Measurements from ENCODE around the gene TRPV2.

Gene TRPV2

GRCh38 chr17:16462070-16462864 is 46.9 kb downstream of the TRPV2 start:
- WGBS (ENCODE audit: insufficient coverage) = 97% methylated on average over 18 of the region's 20 CpGs
- CTCF ChIA-PET = interaction anchor here (1.5 to 3.0 kb wide), 3 partner anchors 9 to 47 kb away, joined by 6 to 22 read pairs (median 7); no protein-coding TSS in a partner anchor
- H3K9me3 ChIP-seq (ENCODE audit: control extremely low read depth in 1 of 5, control insufficient read depth in 4 of 5, insufficient read depth in 2 of 5, low read depth in 1 of 5, low read length in 4 of 5) = no peaks in the 10 kb centered on the region
- H3K4me3 ChIP-seq (ENCODE audit: control insufficient read depth in 1 of 7, extremely low read depth in 1 of 7, insufficient read depth in 4 of 7, low read depth in 2 of 7, low read length in 6 of 7) = no peak overlapping the region
- H3K27ac ChIP-seq (ENCODE audit: insufficient read depth in 1 of 2, low read depth in 1 of 2, low read length in 2 of 2, poor library complexity in 1 of 2, severe bottlenecking in 2 of 2) = no peak overlapping the region
- H3K4me1 ChIP-seq (ENCODE audit: control extremely low read depth in 1 of 4, control insufficient read depth in 4 of 4, insufficient read depth in 4 of 4, low read length in 3 of 4) = no peaks in the 10 kb centered on the region
- DNase-seq = no peak
- POLR2A ChIA-PET = no interaction called here
- H3K36me3 ChIP-seq (ENCODE audit: control insufficient read depth in 4 of 4, insufficient read depth in 4 of 4, low read length in 3 of 4) = peaks cover 0 to 27% (median 9%) of the 10 kb centered on the region in 4 experiments
- H3K27me3 ChIP-seq (replicated peaks in 2 of 5; ENCODE audit: control insufficient read depth in 4 of 5, insufficient read depth in 5 of 5, low read length in 4 of 5) = no peaks in the 10 kb centered on the region

GRCh38 chr17:16463358-16464302 is 48.3 kb downstream of the TRPV2 start:
- WGBS (ENCODE audit: insufficient coverage) = 97% methylated on average over 7 of the region's 13 CpGs
- Histone ChIP-seq H3K27ac (ENCODE audit: insufficient read depth in 1 of 2, low read depth in 1 of 2, low read length in 2 of 2, poor library complexity in 1 of 2, severe bottlenecking in 2 of 2) (no peak overlapping the region), H3K27me3 (replicated peaks in 2 of 5; ENCODE audit: control insufficient read depth in 4 of 5, insufficient read depth in 5 of 5, low read length in 4 of 5) (no peaks in the 10 kb centered on the region), H3K36me3 (ENCODE audit: control insufficient read depth in 4 of 4, insufficient read depth in 4 of 4, low read length in 3 of 4) (peaks cover 0 to 27% (median 9%) of the 10 kb centered on the region in 4 experiments), H3K9me3 (ENCODE audit: control extremely low read depth in 1 of 5, control insufficient read depth in 4 of 5, insufficient read depth in 2 of 5, low read depth in 1 of 5, low read length in 4 of 5) (no peaks in the 10 kb centered on the region), H3K4me3 (ENCODE audit: control insufficient read depth in 1 of 7, extremely low read depth in 1 of 7, insufficient read depth in 4 of 7, low read depth in 2 of 7, low read length in 6 of 7) (no peak overlapping the region), H3K4me1 (ENCODE audit: control extremely low read depth in 1 of 4, control insufficient read depth in 4 of 4, insufficient read depth in 4 of 4, low read length in 3 of 4) (no peaks in the 10 kb centered on the region)
- POLR2A ChIA-PET = no interaction called here
- DNase-seq = peak in 2 of 3 donors; percentile 34 to 37
- CTCF ChIA-PET = interaction anchor here (0.6 to 4.1 kb wide), 8 partner anchors 11 to 58 kb away, joined by 3 to 22 read pairs (median 4); no protein-coding TSS in a partner anchor

GRCh38 chr17:16464303-16465051 is 49.1 kb downstream of the TRPV2 start:
- Histone ChIP-seq H3K36me3 (ENCODE audit: control insufficient read depth in 4 of 4, insufficient read depth in 4 of 4, low read length in 3 of 4) (peaks cover 0 to 27% (median 9%) of the 10 kb centered on the region in 4 experiments), H3K4me3 (ENCODE audit: control insufficient read depth in 1 of 7, extremely low read depth in 1 of 7, insufficient read depth in 4 of 7, low read depth in 2 of 7, low read length in 6 of 7) (no peak overlapping the region), H3K27ac (ENCODE audit: insufficient read depth in 1 of 2, low read depth in 1 of 2, low read length in 2 of 2, poor library complexity in 1 of 2, severe bottlenecking in 2 of 2) (no peak overlapping the region), H3K4me1 (ENCODE audit: control extremely low read depth in 1 of 4, control insufficient read depth in 4 of 4, insufficient read depth in 4 of 4, low read length in 3 of 4) (no peaks in the 10 kb centered on the region), H3K27me3 (replicated peaks in 2 of 5; ENCODE audit: control insufficient read depth in 4 of 5, insufficient read depth in 5 of 5, low read length in 4 of 5) (no peaks in the 10 kb centered on the region), H3K9me3 (ENCODE audit: control extremely low read depth in 1 of 5, control insufficient read depth in 4 of 5, insufficient read depth in 2 of 5, low read depth in 1 of 5, low read length in 4 of 5) (no peaks in the 10 kb centered on the region)
- 99% methylated on average over 8 of the region's 12 CpGs for WGBS (ENCODE audit: insufficient coverage)
- POLR2A ChIA-PET = interaction anchor here (0.6 kb wide), 1 partner anchor 51 kb away, joined by 8 read pairs; no protein-coding TSS in a partner anchor
- no peak for DNase-seq
- CTCF ChIA-PET = interaction anchor here (0.9 to 4.1 kb wide), 5 partner anchors 12 to 57 kb away, joined by 3 to 19 read pairs (median 3); no protein-coding TSS in a partner anchor

GRCh38 chr17:16465052-16465312 is 49.6 kb downstream of the TRPV2 start:
- H3K9me3 ChIP-seq (ENCODE audit: control extremely low read depth in 1 of 5, control insufficient read depth in 4 of 5, insufficient read depth in 2 of 5, low read depth in 1 of 5, low read length in 4 of 5) = no peaks in the 10 kb centered on the region
- ChIA-PET CTCF (interaction anchor here (0.9 to 4.1 kb wide), 3 partner anchors 12 to 57 kb away, joined by 3 to 19 read pairs (median 3); no protein-coding TSS in a partner anchor), POLR2A (interaction anchor here (0.6 kb wide), 1 partner anchor 52 kb away, joined by 8 read pairs; no protein-coding TSS in a partner anchor)
- DNase-seq = no peak
- no peaks in the 10 kb centered on the region for H3K27me3 ChIP-seq (replicated peaks in 2 of 5; ENCODE audit: control insufficient read depth in 4 of 5, insufficient read depth in 5 of 5, low read length in 4 of 5)
- no peak overlapping the region for H3K4me3 ChIP-seq (ENCODE audit: control insufficient read depth in 1 of 7, extremely low read depth in 1 of 7, insufficient read depth in 4 of 7, low read depth in 2 of 7, low read length in 6 of 7)
- 100% methylated on average over 3 of the region's 3 CpGs for WGBS (ENCODE audit: insufficient coverage)
- H3K4me1 ChIP-seq (ENCODE audit: control extremely low read depth in 1 of 4, control insufficient read depth in 4 of 4, insufficient read depth in 4 of 4, low read length in 3 of 4) = peaks cover 0 to 2% (median 0%) of the 10 kb centered on the region in 4 experiments
- H3K36me3 ChIP-seq (ENCODE audit: control insufficient read depth in 4 of 4, insufficient read depth in 4 of 4, low read length in 3 of 4) = peaks cover 0 to 27% (median 9%) of the 10 kb centered on the region in 4 experiments
- no peak overlapping the region for H3K27ac ChIP-seq (ENCODE audit: insufficient read depth in 1 of 2, low read depth in 1 of 2, low read length in 2 of 2, poor library complexity in 1 of 2, severe bottlenecking in 2 of 2)

- peaks cover 0 to 4% (median 0%) of the 10 kb centered on the region in 4 experiments for H3K4me1 ChIP-seq (ENCODE audit: control extremely low read depth in 1 of 4, control insufficient read depth in 4 of 4, insufficient read depth in 4 of 4, low read length in 3 of 4)
- no peaks in the 10 kb centered on the region for H3K9me3 ChIP-seq (ENCODE audit: control extremely low read depth in 1 of 5, control insufficient read depth in 4 of 5, insufficient read depth in 2 of 5, low read depth in 1 of 5, low read length in 4 of 5)
- H3K4me3 ChIP-seq (ENCODE audit: control insufficient read depth in 1 of 7, extremely low read depth in 1 of 7, insufficient read depth in 4 of 7, low read depth in 2 of 7, low read length in 6 of 7) = no peak overlapping the region
- DNase-seq = no peak
- H3K27me3 ChIP-seq (replicated peaks in 2 of 5; ENCODE audit: control insufficient read depth in 4 of 5, insufficient read depth in 5 of 5, low read length in 4 of 5) = no peaks in the 10 kb centered on the region
- CTCF ChIA-PET = interaction anchor here (0.8 to 4.1 kb wide), 4 partner anchors 13 to 102 kb away, joined by 3 to 19 read pairs (median 4); no protein-coding TSS in a partner anchor
- H3K36me3 ChIP-seq (ENCODE audit: control insufficient read depth in 4 of 4, insufficient read depth in 4 of 4, low read length in 3 of 4) = peaks cover 0 to 26% (median 7%) of the 10 kb centered on the region in 4 experiments
- 96% methylated on average over 4 of the region's 4 CpGs for WGBS (ENCODE audit: insufficient coverage)
- POLR2A ChIA-PET = no interaction called here
- H3K27ac ChIP-seq (ENCODE audit: insufficient read depth in 1 of 2, low read depth in 1 of 2, low read length in 2 of 2, poor library complexity in 1 of 2, severe bottlenecking in 2 of 2) = no peak overlapping the region
These were observed 50.5 kb downstream of the TRPV2 start for GRCh38 chr17:16465861-16466338.

GRCh38 chr17:16466407-16466806 is 51.0 kb downstream of the TRPV2 start:
- Histone ChIP-seq H3K4me3 (ENCODE audit: control insufficient read depth in 1 of 7, extremely low read depth in 1 of 7, insufficient read depth in 4 of 7, low read depth in 2 of 7, low read length in 6 of 7) (no peak overlapping the region), H3K27me3 (replicated peaks in 2 of 5; ENCODE audit: control insufficient read depth in 4 of 5, insufficient read depth in 5 of 5, low read length in 4 of 5) (no peaks in the 10 kb centered on the region), H3K36me3 (ENCODE audit: control insufficient read depth in 4 of 4, insufficient read depth in 4 of 4, low read length in 3 of 4) (peaks cover 0 to 21% (median 5%) of the 10 kb centered on the region in 4 experiments), H3K9me3 (ENCODE audit: control extremely low read depth in 1 of 5, control insufficient read depth in 4 of 5, insufficient read depth in 2 of 5, low read depth in 1 of 5, low read length in 4 of 5) (no peaks in the 10 kb centered on the region), H3K4me1 (ENCODE audit: control extremely low read depth in 1 of 4, control insufficient read depth in 4 of 4, insufficient read depth in 4 of 4, low read length in 3 of 4) (peaks cover 0 to 4% (median 0%) of the 10 kb centered on the region in 4 experiments), H3K27ac (ENCODE audit: insufficient read depth in 1 of 2, low read depth in 1 of 2, low read length in 2 of 2, poor library complexity in 1 of 2, severe bottlenecking in 2 of 2) (no peak overlapping the region)
- ChIA-PET POLR2A (no interaction called here), CTCF (interaction anchor here (0.8 to 4.1 kb wide), 3 partner anchors 13 to 102 kb away, joined by 3 to 19 read pairs (median 4); no protein-coding TSS in a partner anchor)
- no peak for DNase-seq
- 92% methylated on average over 8 of the region's 9 CpGs for WGBS (ENCODE audit: insufficient coverage)
